ENCODE results near the gene PROZ. TPM values are rescaled to one million over a fixed set of nuclear protein-coding genes. Genes with fewer than 3 reads are reported as not detected.

PROZ gene
- total and polyA plus RNA-seq, 2 donors (not counting 1 experiment from before 2014, with no cell fraction given) = not detected

DNA sequence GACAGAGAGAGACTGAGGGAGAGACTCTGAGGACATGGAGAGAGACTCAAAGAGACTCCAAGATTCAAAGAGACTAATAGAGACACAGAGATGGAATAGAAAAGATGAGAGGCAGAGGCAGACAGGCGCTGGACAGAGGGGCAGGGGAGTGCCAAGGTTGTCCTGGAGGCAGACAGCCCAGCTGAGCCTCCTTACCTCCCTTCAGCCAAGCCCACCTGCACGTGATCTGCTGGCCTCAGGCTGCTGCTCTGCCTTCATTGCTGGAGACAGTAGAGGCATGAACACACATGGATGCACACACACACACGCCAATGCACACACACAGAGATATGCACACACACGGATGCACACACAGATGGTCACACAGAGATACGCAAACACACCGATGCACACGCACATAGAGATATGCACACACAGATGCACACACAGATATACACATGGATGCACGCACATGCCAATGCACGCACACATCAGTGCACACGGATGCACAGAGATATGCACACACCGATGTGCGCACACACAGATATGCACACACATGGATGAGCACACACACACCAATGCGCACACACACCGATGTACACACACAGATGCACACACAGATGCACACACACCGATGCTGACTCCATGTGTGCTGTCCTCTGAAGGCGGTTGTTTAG lies 39.2 kb upstream of the PROZ start:
- no peaks in the 10 kb centered on the region for H3K79me2 ChIP-seq (ENCODE audit: control insufficient read depth, insufficient read depth, low read length)
- no peak overlapping the region for H2AFZ ChIP-seq (ENCODE audit: low read length)
- no peaks in the 10 kb centered on the region for H4K20me1 ChIP-seq (ENCODE audit: control insufficient read depth, extremely low read depth, insufficient read depth, low read length)
- H3K4me2 ChIP-seq (ENCODE audit: extremely low read depth, insufficient read depth, low read length) = no peak overlapping the region
- H3K4me3 ChIP-seq (replicated peaks in 1 of 4; ENCODE audit: control extremely low read depth in 1 of 4, insufficient read depth in 1 of 4, low read depth in 3 of 4, low read length in 4 of 4) = no peak overlapping the region
- peaks cover 2% of the 10 kb centered on the region for H3K27me3 ChIP-seq (ENCODE audit: control insufficient read depth, insufficient read depth, low read length)
- H3K36me3 ChIP-seq (ENCODE audit: control insufficient read depth, insufficient read depth, low read length) = no peaks in the 10 kb centered on the region
- TF ChIP-seq EZH2 (IDR thresholded peaks at IDR 0.05; ENCODE audit: low read length, missing control alignments) = no peak
- TF ChIP-seq, protein P1, sequence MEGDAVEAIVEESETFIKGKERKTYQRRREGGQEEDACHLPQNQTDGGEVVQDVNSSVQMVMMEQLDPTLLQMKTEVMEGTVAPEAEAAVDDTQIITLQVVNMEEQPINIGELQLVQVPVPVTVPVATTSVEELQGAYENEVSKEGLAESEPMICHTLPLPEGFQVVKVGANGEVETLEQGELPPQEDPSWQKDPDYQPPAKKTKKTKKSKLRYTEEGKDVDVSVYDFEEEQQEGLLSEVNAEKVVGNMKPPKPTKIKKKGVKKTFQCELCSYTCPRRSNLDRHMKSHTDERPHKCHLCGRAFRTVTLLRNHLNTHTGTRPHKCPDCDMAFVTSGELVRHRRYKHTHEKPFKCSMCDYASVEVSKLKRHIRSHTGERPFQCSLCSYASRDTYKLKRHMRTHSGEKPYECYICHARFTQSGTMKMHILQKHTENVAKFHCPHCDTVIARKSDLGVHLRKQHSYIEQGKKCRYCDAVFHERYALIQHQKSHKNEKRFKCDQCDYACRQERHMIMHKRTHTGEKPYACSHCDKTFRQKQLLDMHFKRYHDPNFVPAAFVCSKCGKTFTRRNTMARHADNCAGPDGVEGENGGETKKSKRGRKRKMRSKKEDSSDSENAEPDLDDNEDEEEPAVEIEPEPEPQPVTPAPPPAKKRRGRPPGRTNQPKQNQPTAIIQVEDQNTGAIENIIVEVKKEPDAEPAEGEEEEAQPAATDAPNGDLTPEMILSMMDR (conservative IDR thresholded peaks at IDR 0.05 in 1 of 2, IDR thresholded peaks at IDR 0.05 in 1 of 2; ENCODE audit: low read depth in 1 of 2, low read length in 2 of 2) = no peak
- no peak for DNase-seq (ENCODE audit: low read depth in 2 of 2)
- no peaks in the 10 kb centered on the region for H3K4me1 ChIP-seq (ENCODE audit: control insufficient read depth, extremely low read depth, insufficient read depth, low read length)
- H3K9me3 ChIP-seq (ENCODE audit: control insufficient read depth, insufficient read depth, low read depth, low read length) = no peaks in the 10 kb centered on the region
- H3K9ac ChIP-seq (ENCODE audit: insufficient read depth, low read length) = no peak overlapping the region
- H3K27ac ChIP-seq (ENCODE audit: insufficient read depth, low read length) = no peak overlapping the region

DNA sequence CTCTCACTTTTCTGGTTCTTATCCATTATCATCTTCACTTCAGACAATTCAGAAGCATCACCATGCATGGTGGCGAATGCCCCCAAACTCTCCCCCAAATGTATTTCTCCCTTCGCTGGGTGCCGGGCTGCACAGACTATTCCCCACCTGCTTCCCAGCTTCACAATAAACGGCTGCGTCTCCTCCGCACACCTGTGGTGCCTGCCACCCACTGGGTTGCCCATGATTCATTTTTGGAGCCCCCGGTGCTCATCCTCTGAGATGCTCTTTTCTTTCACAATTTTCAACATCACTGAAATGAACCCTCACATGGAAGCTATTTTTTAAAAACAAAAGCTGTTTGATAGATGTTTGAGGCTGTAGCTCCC lies 38.6 kb upstream of the PROZ start:
- Histone ChIP-seq H3K27ac (ENCODE audit: insufficient read depth, low read length) (no peak overlapping the region), H3K9ac (ENCODE audit: insufficient read depth, low read length) (no peak overlapping the region), H3K4me3 (replicated peaks in 1 of 4; ENCODE audit: control extremely low read depth in 1 of 4, insufficient read depth in 1 of 4, low read depth in 3 of 4, low read length in 4 of 4) (no peak overlapping the region), H3K4me1 (ENCODE audit: control insufficient read depth, extremely low read depth, insufficient read depth, low read length) (no peaks in the 10 kb centered on the region), H3K27me3 (ENCODE audit: control insufficient read depth, insufficient read depth, low read length) (peaks cover 2% of the 10 kb centered on the region), H3K4me2 (ENCODE audit: extremely low read depth, insufficient read depth, low read length) (no peak overlapping the region), H4K20me1 (ENCODE audit: control insufficient read depth, extremely low read depth, insufficient read depth, low read length) (no peaks in the 10 kb centered on the region), H3K79me2 (ENCODE audit: control insufficient read depth, insufficient read depth, low read length) (no peaks in the 10 kb centered on the region), H3K36me3 (ENCODE audit: control insufficient read depth, insufficient read depth, low read length) (no peaks in the 10 kb centered on the region), H2AFZ (ENCODE audit: low read length) (no peak overlapping the region), H3K9me3 (ENCODE audit: control insufficient read depth, insufficient read depth, low read depth, low read length) (no peaks in the 10 kb centered on the region)
- DNase-seq (ENCODE audit: low read depth in 2 of 2) = no peak
- TF ChIP-seq EZH2 (IDR thresholded peaks at IDR 0.05; ENCODE audit: low read length, missing control alignments) = no peak
- TF ChIP-seq, protein P1 (conservative IDR thresholded peaks at IDR 0.05 in 1 of 2, IDR thresholded peaks at IDR 0.05 in 1 of 2; ENCODE audit: low read depth in 1 of 2, low read length in 2 of 2) = no peak

DNA sequence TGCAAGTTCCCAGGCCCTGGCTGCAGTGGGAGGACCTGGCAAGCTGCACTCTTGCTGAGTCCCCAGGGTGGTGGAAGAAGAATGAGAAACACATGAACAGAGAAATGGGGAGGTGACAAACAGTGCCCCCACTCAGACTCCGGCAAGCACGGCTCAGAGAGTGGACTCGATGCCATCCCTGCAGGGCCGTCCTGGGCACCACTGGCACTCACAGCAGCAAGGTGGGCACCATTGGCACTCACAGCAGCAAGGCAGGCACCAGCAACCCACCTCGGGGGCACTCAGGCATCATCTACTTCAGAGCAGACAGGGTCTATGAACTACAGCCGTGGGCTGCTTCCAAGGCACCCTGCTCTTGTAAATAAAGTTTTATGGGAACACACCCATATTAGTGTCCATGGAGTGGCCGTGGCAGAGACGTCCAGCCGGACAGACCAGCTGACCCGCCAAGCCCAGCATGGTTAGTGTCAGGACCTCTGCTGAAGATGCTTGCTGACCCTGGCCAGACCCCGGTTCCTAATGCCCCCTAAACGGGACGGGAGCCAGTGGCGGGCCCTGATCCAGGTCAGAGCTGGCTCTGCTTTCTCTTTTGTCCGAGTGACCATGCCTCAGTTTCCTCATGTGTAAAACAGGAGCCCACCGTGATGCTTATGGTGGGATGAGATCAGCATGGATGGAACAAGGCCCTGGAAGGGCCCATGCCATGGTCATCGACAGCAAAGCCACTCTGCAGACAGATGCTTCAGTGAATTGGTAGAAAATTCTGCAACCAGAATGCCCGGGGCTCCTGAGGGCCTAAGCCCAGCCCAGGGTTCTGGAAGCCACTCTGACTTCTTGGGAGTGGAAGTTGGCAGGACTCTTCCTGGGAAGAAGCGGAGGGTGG lies 37.9 kb upstream of the PROZ start:
- no peaks in the 10 kb centered on the region for H4K20me1 ChIP-seq (ENCODE audit: control insufficient read depth, extremely low read depth, insufficient read depth, low read length)
- DNase-seq (ENCODE audit: low read depth in 2 of 2) = no peak
- H3K4me1 ChIP-seq (ENCODE audit: control insufficient read depth, extremely low read depth, insufficient read depth, low read length) = no peaks in the 10 kb centered on the region
- H3K79me2 ChIP-seq (ENCODE audit: control insufficient read depth, insufficient read depth, low read length) = no peaks in the 10 kb centered on the region
- H3K4me2 ChIP-seq (ENCODE audit: extremely low read depth, insufficient read depth, low read length) = no peak overlapping the region
- H3K9me3 ChIP-seq (ENCODE audit: control insufficient read depth, insufficient read depth, low read depth, low read length) = no peaks in the 10 kb centered on the region
- TF ChIP-seq, protein P1 (conservative IDR thresholded peaks at IDR 0.05 in 1 of 2, IDR thresholded peaks at IDR 0.05 in 1 of 2; ENCODE audit: low read depth in 1 of 2, low read length in 2 of 2) = no peak
- TF ChIP-seq EZH2 (IDR thresholded peaks at IDR 0.05; ENCODE audit: low read length, missing control alignments) = no peak
- H3K27me3 ChIP-seq (ENCODE audit: control insufficient read depth, insufficient read depth, low read length) = peaks cover 2% of the 10 kb centered on the region
- no peaks in the 10 kb centered on the region for H3K36me3 ChIP-seq (ENCODE audit: control insufficient read depth, insufficient read depth, low read length)
- H3K27ac ChIP-seq (ENCODE audit: insufficient read depth, low read length) = no peak overlapping the region
- no peak overlapping the region for H3K9ac ChIP-seq (ENCODE audit: insufficient read depth, low read length)
- no peak overlapping the region for H2AFZ ChIP-seq (ENCODE audit: low read length)
- H3K4me3 ChIP-seq (replicated peaks in 1 of 4; ENCODE audit: control extremely low read depth in 1 of 4, insufficient read depth in 1 of 4, low read depth in 3 of 4, low read length in 4 of 4) = no peak overlapping the region
